Right kidney (tissue), 1 donor: Measurements from ENCODE around the gene RNGTT.
"Not testable (repeated sequence)": the region's sequence is repeated elsewhere in the genome, so short reads cannot be mapped to it uniquely, and the experiment has no call there.

ENCODE experiments used
- DNase-seq: peaks from one replicate; pipeline ENCODE4 v3.0.0-alpha.2; 2016

Gene RNGTT

DNA sequence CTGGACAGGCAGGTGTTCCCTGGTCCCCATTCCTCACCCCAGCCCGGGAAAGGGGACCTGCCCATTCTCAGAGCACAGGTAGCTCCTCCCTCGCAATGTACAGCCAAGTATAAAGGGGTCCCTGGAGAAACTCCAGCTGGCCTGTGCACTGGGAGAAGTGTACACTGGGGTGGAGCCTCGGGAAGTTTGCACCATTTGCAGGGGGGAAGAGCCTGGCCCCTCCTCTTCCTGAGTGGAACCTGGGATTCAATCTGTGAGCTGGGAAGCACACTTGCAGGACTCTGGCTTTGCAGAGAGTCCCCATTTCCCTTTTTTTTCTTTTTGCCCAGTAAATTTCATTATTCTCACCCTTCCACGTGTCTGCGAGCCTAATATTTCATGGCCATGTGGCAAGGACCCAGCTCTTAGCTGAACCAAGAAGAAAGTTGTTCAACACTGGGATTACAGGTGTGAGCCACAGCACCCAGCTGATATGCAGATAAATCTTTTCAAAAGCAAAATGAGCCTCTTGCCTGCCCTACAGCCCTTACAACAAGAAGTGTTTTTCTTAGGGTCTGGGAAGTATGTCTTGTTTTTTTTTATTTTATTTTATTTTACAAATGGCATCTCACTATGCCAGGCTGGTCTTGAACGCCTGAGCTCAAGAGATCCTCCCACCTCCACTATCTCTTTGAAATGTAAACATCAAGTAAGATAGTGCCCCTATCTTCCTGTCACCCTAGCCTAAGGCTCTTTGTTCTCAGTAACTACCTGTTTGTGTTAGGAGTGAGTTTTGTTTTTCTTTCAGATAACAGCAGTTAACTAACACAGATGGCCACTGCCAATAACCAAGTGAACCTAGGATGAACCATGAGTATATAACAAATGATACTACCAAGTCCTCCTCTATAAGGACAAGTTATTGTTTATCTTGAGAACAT lies 9.3 kb upstream of the RNGTT start:
- DNase-seq: no peak

DNA sequence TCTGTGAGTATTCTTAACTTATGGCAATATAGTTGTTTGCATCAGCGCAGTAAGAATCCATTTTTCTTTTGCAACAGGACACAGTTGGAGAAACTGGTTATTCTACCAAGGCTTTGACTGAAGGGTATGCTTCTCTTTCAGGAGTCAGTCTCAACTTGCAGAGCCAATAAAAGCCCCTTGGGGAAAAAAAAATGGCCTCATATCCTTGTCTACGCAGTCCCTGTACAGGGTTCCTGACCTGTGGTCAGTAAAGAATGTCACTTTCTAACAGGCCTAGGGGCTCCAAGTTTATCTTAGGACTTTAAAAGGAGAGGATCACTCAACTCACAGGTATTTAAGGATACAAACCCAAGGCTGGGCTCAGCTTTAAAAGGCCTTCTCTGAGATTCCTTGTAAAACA lies 6.9 kb upstream of the RNGTT start:
- no peak for DNase-seq

DNA sequence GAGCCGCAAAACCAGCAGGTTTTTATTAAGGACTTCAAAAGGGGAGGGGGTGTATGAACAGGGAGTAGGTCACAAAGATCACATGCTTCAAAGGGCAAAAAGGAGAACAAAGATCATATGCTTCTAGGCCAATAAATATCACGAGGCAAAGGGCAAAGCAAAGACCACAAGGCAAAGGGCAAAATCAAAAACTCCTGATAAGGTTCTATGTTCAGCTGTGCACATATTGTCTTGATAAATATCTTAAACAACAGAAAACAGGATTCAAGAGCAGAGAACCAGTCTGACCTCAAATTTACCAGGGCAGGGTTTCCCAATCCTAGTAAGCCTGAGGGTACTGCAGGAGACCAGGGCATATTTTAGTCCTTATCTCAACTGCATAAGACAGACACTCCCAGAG lies 5.8 kb upstream of the RNGTT start:
- not testable (repeated sequence) for DNase-seq

DNA sequence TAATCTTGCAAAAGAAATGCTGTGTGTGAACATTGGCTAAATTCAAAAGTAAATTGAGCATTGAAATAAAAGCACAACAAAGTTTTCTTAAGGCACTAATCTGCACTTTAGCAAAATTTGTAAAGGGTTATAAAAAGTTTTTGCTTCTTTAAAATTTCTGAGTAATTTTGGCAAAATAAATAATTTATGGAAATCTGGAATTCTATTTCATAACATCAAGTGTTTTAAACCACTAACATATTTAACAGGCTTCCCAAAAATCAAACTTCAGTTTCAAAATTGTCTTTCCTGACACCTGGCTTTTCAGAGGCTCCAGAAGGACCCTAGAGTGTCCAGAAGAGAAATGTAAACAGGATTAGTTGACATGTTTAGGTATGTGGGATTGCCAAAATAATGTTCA lies 4.5 kb upstream of the RNGTT start:
- DNase-seq: no peak

DNA sequence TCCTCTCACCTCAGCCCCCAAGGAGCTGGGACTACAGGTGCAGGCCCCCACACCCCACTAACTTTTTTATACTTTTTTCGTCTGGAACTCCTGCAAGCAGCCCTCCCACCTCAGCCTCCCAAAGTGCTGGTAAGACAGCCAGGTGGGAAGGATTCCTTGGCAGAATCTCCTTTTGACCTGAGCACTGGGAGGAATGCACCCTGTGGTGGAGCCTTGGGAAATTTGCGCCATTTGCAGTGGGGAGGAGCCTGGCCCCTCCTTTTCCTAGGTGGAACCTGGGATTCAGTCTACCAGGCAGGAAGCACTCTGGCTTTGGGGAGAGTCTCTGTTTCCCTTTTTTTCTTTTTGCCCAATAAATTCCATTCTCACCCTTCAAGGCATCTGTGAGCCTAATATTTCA lies 2.3 kb upstream of the RNGTT start:
- DNase-seq: no peak

DNA sequence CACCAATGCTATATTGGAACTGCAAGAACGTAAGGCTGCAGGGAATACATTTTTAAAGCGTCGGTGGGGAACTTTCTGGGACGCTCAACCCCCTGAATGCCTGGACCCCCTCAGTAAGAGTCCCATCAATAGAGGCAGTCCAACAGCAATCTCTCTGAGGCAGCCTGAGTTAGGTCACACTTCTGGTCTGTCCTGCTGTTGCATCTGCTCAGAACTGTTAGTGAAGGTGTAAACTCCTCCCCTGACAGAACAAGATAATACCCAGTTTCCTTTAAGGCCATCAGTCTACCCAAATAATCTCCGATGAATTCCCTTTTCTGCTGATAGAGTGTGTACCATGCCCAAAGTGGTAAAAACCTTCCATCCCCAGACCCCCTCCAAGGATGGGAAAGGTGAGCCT lies 1.1 kb upstream of the RNGTT start:
- no peak for DNase-seq

DNA sequence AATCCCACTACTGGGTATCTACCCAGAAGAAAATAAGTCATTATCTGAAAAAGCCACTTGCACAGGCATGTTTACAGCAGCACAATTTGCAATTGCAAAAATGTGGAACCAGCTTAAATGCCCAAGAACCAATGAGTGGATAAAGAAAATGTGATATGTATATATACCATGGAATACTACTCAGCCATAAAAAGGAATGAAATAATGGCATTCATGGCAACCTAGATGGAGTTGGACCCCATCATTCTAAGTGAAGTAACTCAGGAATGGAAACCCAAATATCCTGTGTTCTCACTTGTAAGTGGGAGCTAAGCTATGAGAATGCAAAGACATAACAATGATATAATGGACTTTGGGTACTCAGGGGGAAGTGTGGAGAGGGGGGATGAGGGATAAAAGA lies 4.6 kb downstream of the RNGTT start:
- no peak for DNase-seq

DNA sequence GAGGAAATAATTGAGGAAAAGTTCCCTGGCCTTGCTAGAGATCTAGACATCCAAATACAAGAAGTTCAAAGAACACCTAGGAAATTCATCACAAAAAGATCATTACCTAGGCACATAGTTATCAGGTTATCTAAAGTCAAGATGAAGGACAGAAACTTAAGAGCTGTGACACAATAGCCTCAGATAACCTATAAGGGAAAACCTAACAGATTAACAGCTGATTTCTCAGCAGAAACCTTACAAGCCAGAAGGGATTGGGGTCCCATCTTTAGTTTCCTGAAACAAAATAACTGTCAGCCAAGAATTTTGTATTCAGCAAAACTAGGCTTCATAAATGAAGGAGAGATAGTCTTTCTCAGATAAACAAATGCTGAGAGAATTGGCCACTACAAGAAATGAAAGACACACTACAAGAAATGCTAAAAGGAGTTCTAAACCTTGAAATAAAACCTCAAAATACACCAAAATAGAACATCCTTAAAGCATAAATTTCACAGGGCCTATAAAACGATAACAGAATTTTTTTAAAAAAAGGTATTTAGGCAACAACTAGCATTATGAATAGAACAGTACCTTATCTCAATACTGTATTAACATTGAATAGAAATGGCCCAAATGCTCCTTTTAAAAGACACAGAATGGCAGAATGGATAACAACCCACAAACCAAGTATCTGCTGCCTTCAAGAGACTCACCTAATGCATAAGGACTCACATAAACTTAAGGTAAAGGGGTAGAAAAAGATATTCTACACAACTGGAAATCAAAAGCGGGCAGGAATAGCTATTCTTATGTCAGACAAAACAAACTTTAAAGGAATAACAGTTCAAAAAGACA lies 9.7 kb downstream of the RNGTT start:
- DNase-seq: no peak

DNA sequence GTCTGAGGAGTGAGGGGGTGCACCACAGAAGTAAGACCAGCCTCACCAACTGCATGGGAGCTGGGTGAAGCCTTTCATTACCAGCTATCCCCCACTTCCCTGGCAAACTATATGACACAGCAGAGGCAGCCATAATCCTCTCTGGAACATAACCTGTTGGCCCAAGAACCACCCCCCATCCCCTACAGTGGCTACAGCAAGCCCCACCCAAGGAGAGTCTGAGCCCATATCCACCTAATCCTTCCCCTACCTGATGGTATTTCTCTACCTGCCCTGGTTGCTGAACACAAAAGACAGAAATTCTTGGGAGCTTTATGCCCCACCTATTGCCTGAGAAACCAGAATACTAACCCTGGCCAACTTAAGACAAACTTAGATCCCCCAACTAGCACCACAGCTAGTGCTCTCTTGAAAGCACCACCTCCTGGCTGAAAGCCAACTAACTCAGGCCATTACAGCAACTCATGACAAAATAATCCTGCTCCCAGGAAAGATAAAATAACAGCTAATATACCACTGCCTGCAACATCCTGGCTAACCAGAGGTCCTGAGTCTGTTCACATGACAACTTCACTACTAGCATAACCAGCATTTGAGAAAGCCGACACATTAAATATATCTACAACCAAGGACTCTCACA lies 11.2 kb downstream of the RNGTT start:
- DNase-seq: no peak

DNA sequence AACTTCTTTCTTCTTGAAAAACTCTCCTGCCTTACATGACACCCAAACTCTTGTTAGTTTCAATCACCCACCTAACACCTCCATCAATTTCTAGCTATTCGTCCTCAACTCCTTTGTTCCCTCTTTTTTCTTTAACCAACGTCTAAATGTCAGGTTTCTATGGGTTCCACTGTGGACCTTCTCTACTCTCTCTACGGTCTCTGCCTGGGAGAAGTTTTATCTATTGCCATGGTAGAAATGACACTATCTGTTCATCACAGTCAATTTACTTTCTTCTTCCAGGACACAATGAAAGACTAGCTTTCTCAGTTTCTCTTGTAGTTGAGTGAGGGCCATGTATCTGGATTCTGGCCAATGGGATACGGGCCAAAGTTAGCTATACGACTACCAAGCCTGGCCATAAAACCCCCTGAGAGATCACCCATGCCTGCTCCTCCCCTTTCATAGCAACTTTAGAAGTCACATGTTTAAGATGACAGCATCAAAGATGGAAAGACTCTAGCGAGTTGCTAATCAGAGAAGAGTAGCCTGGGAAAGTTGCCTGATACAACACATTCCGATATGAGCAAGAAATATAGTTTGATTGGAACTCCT lies 17.9 kb downstream of the RNGTT start:
- DNase-seq: no peak

DNA sequence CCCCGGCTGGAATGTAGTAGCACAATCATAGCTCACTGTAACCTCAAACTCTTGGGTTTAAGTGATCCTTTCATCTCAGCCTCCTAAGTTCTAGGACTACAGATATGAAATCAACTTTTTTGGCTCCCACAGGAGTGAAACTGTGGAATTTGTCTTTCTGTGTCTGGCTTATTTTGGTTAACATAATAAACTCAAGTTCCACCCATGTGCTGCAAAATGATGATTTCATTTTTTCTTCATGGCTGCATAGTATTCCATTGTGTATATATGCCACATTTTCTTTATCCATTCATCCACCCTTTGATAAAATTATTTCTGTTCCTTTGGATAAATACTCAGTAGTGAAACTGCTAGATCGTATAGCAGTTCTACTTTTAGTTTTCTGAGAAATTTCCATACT lies 29.9 kb downstream of the RNGTT start:
- no peak for DNase-seq

DNA sequence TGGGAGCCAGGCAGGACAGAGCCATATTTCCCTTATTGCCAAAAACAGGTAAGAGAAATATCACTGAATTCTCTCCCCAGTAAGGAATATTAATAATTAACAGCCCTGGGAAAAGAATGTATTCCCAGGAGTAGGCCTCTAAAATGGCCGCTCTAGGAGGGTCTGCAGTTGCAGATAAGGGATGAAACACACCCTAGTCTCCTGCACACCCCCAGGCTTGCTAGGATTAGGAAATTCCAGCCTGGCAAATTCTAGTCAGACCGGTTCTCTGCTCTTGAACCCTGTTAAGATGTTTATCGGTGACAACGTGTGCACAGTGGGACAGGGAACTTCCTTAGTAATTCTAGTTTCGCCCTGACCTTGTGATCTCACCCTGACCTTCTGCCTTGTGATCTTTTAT lies 31.4 kb downstream of the RNGTT start:
- DNase-seq: not testable (repeated sequence)

DNA sequence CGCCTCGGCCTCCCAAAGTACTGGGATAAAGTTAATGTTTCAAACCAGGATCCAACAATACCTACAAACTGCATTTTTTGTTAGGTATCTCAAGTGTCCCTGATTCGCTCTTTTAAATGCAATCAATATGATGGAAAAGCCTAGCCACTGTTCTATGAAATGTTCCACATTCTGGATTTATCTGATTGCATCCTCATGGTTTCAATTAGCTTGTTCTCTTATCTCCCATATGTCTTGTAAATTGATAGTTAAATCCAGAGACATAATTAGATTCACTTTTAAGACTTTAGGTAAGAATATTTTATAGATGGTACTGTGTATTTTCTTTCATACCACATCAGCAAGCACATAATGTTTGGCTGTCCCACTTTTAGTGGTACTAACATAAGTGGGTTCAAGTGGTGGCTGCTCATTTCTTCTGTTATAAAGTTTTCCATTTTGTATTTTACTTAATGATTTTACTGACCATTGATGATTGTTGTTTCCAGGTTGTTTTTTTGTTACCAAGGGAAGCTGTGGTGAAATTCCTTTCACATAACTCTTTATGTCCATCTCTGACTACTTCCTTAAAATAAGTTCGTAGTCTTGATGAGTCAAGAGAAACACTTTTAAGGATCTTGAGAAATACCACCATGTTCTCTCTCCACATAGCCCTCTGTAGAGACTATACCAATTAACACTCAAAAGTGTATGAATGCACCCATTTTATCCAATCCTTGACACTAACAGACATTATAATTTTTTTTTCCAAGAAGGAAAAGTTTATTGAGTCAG lies 40.5 kb downstream of the RNGTT start:
- no peak for DNase-seq

DNA sequence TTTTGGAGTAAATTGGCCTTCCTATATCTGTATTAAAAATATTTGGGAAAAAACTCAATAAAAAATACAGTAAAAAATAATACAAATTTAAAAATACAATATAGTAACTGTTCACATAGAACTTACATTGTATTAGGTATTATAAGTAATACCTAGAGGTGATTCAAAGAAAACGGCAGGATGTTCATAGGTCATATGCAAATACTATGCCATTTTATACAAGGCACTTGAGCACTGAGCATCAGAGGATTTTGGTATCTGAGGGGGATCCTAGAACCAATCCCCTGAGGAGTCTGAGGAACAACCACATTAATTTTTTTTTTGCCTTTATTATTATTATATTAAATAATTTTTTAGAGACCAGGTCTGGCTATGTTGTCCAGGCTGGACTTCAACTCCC lies 41.7 kb downstream of the RNGTT start:
- DNase-seq: no peak

DNA sequence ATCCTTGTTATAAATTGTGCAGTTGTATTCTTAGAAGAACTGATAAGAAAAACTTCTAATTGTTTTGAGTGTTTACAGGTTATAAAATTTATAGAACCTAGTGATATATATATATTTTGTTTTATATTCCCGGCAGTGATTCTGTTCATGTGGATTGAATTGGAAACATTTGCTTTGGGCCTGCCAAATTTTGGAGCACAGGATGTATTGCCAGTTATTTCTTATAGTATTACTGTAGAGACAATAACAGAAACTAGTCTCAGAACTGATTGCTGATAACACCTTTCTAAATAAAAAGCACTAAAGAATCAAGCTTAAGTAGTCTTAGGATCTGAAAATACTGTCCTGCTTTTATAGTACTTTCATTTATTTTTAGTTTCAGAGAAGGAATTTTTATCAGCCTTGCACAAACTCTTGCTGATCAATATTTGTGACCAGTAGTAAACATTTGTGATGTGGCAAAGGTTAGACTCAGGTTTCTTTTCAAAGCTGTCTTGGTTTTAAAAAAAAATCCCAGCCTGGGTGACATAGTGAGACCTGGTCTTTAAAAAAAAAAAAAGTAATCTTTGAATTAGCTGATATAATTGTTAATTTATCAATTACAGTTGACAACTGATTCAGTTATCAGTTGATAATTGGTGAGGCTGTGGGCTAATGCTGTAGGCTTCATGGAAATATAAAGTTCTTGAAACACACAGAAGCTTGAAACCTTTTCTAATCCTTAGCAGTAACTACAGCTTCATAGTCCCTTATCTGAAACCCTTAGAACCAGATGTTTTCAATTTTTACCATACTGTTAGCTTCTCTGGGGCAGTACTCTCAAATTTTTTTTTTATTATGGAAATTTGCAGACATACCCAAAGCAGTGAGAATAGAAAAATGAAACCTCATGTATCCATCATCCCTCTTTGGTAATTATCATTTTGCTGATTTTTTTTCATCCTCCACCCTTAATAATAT lies 42.4 kb downstream of the RNGTT start:
- no peak for DNase-seq

DNA sequence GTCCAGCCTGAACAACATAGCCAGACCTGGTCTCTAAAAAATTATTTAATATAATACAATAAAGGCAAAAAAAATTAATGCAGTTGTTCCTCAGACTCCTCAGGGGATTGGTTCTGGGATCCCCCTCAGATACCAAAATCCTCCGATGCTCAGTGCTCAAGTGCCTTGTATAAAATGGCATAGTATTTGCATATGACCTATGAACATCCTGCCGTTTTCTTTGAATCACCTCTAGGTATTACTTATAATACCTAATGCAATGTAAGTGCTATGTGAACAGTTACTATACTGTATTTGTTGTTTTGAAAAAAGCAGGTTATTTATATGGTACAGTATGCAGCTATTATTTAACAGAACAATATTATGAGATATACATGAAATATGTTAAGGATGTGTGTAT lies 43.3 kb downstream of the RNGTT start:
- no peak for DNase-seq

DNA sequence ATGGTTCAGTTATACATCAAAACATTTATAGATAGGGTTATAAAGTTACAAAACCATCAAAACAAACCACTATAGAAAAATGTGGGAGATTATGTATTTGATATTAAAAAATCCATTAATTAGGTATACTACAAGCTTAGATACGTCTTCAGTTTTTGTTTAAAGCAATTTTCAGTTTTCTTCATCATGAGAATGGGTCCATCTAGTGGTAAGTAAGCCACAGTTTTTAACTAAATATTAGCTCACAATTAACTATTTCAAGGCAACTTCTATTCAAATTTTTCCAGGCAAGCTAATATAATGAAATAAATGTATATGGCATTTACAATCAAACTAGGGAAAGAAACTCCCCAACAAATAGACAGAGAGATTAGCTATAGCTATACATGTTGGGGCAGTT lies 44.4 kb downstream of the RNGTT start:
- DNase-seq: no peak

DNA sequence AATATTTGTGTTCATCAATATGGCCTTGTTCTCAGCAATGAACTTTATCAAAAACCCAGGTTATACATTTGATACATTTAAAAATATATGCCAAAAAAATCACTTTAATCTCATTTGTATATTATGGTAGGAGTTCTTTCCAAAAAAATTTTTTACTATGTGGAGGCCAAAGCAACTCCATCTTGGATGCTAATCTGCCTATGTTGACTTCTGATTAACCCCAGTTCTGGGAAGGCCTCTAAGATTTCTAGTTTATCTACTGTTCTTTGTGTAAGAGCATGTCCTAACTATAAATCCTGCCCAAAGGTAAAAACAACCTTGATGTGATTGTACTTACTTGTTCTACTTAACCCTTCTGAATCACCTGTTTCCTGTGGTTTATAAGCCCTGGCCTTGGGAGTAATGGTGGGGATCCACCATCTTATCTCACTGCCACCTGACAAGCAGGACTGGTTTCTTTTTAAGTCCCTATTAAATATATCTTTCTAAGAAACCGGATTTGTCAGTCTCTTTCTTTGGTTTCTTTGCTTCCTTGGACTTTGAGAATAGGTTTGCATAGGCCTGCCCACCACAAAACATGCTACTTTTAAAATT lies 46.7 kb downstream of the RNGTT start:
- no peak for DNase-seq

DNA sequence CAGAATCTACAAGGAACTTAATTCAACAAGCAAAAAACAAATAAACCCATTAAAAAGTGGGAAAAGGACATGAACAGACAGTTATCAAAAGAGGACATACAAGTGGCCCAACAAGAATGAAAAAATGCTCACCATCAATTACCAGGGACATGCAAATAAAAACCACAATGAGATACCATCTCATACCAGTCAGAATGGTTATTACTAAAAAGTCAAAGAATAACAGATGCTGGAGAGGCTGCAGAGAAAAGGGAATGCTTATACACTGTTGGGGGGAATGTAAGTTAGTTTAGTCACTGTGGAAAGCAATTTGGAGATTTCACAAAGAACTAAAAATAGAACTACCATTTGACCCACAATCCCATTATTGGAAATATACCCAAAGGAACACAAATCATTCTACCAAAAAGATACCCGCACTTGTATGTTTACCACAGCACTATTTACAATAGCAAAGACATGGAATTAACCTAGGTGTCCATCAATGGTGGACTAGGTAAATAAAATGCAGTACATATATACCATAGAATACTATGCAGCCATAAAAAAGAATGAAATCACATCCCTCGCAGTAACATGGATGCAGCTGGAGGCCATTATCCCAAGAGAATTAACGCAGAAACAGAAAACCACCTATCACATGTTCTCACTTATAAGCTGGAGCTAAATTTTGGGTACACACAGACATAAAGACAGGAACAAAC lies 48.4 kb downstream of the RNGTT start:
- DNase-seq: no peak

DNA sequence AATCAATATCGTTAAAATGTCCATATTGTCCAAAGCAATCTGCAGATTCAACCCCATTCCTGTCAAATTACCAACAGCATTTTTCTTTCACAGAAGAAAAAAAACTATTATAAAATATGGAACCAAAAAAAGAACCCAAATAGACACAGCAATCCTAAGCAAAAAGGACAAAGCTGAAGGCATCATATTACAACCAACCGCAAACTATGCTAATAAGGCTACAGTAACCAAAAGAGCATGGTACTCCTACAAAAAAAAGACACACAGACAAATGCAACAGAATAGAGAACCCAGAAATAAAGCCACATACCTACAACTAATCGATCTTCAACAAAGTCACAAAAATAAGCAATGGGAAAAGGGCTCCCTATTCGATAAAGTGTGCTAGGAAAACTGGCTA lies 49.2 kb downstream of the RNGTT start:
- DNase-seq: no peak
